SK-N-SH treated with all-trans-retinoic acid at 6 μM for 48 hours (cell line): ENCODE results near the gene RGMB.

Source experiments
- ATAC-seq: fragments of 200-7000 bp; cut with Tn5 transposase; 3 replicates; pipeline ENCODE4 v1.9.1; 2020; ENCODE audit warnings: mild to moderate bottlenecking, moderate library complexity
- CSDC2 ChIP-seq: fragments of 250-450 bp; sonication (Bioruptor Pico); IDR thresholded peaks from 2 replicates; pipeline ENCODE4 v1.5.0; 2020; ENCODE audit warnings: mild to moderate bottlenecking, moderate library complexity
- ESRRG ChIP-seq: fragments of 250-450 bp; sonication (Bioruptor Pico); IDR thresholded peaks from 2 replicates; pipeline ENCODE4 v1.6.1; 2021; ENCODE audit warnings: mild to moderate bottlenecking
- GLIS3 ChIP-seq: fragments of 250-450 bp; sonication (Bioruptor Pico); IDR thresholded peaks from 2 replicates; pipeline ENCODE4 v1.5.0; 2020; ENCODE audit warnings: mild to moderate bottlenecking, moderate library complexity
- ISL1 ChIP-seq: fragments of 250-450 bp; sonication (Bioruptor Pico); IDR thresholded peaks from 2 replicates; pipeline ENCODE4 v2.1.2; 2022; ENCODE audit warnings: mild to moderate bottlenecking, moderate library complexity
- OSR1 ChIP-seq: fragments of 250-450 bp; sonication (Bioruptor Pico); IDR thresholded peaks from 2 replicates; pipeline ENCODE4 v1.8.0; 2022; ENCODE audit warnings: moderate library complexity, mild to moderate bottlenecking, inconsistent platforms
- PPARA ChIP-seq: fragments of 250-450 bp; sonication (Bioruptor Pico); IDR thresholded peaks from 2 replicates; pipeline ENCODE4 v1.5.0; 2020; ENCODE audit warnings: mild to moderate bottlenecking, borderline replicate concordance
- RARB ChIP-seq: fragments of 250-450 bp; sonication (Bioruptor Pico); IDR thresholded peaks from 2 replicates; pipeline ENCODE4 v1.8.0; 2021; ENCODE audit warnings: mild to moderate bottlenecking, moderate library complexity
- SNAI2 ChIP-seq: fragments of 250-450 bp; sonication (Bioruptor Pico); IDR thresholded peaks from 2 replicates; pipeline ENCODE4 v1.5.0; 2020; ENCODE audit warnings: mild to moderate bottlenecking, moderate library complexity
- TCF4 ChIP-seq: fragments of 250-450 bp; sonication (Bioruptor Pico); IDR thresholded peaks from 2 replicates; pipeline ENCODE4 v1.8.0; 2021; ENCODE audit warnings: mild to moderate bottlenecking, moderate library complexity, borderline replicate concordance
- TOX ChIP-seq: fragments of 250-450 bp; sonication (Bioruptor Pico); IDR thresholded peaks from 2 replicates; pipeline ENCODE4 v1.8.0; 2021; ENCODE audit warnings: mild to moderate bottlenecking, moderate library complexity, borderline replicate concordance
- ZC3H10 ChIP-seq: fragments of 250-450 bp; sonication (Bioruptor Pico); IDR thresholded peaks from 2 replicates; pipeline ENCODE4 v1.5.1; 2021; ENCODE audit warnings: mild to moderate bottlenecking, moderate library complexity
- ZFP3 ChIP-seq: fragments of 250-450 bp; sonication (Bioruptor Pico); IDR thresholded peaks from 2 replicates; pipeline ENCODE4 v1.5.0; 2020; ENCODE audit warnings: mild to moderate bottlenecking, moderate library complexity
- ZFP30 ChIP-seq: fragments of 450-650 bp; formaldehyde crosslinking; IDR thresholded peaks from 2 replicates; pipeline ENCODE4 v1.5.0; 2022; ENCODE audit warnings: mild to moderate bottlenecking, moderate library complexity
- ZNF565 ChIP-seq: fragments of 450-650 bp; formaldehyde crosslinking; conservative IDR thresholded peaks from 2 replicates; pipeline ENCODE4 v1.5.0; 2020; ENCODE audit warnings: low read depth, mild to moderate bottlenecking, moderate library complexity
- ZNF70 ChIP-seq: fragments of 450-650 bp; formaldehyde crosslinking; IDR thresholded peaks from 2 replicates; pipeline ENCODE4 v1.5.0; 2020; ENCODE audit warnings: mild to moderate bottlenecking, moderate library complexity
- ZNF8 ChIP-seq: fragments of 450-650 bp; formaldehyde crosslinking; IDR thresholded peaks from 2 replicates; pipeline ENCODE4 v1.5.0; 2020; ENCODE audit warnings: mild to moderate bottlenecking, moderate library complexity
- TF ChIP-seq, protein P1 (sequence below): fragments of 250-450 bp; sonication (Bioruptor Pico); IDR thresholded peaks from 2 replicates; pipeline ENCODE4 v1.5.1; 2021; ENCODE audit warnings: mild to moderate bottlenecking, moderate library complexity
- TF ChIP-seq, protein P2 (sequence below): fragments of 250-450 bp; sonication (Bioruptor Pico); IDR thresholded peaks from 2 replicates; pipeline ENCODE4 v1.8.0; 2021; ENCODE audit warnings: low read depth, mild to moderate bottlenecking, moderate library complexity, borderline replicate concordance
- TF ChIP-seq, protein P3 (sequence below): fragments of 250-450 bp; sonication (Bioruptor Pico); IDR thresholded peaks from 2 replicates; pipeline ENCODE4 v1.5.1; 2020; ENCODE audit warnings: low read depth, mild to moderate bottlenecking, moderate library complexity
- TF ChIP-seq, protein P4 (sequence below): fragments of 250-450 bp; sonication (Bioruptor Pico); IDR thresholded peaks from 2 replicates; pipeline ENCODE4 v1.8.0; 2020; ENCODE audit warnings: mild to moderate bottlenecking, moderate library complexity, borderline replicate concordance
- TF ChIP-seq, protein P5 (sequence below): fragments of 250-450 bp; sonication (Bioruptor Pico); IDR thresholded peaks from 2 replicates; pipeline ENCODE4 v1.5.0; 2020; ENCODE audit warnings: mild to moderate bottlenecking, moderate library complexity

Gene RGMB

DNA sequence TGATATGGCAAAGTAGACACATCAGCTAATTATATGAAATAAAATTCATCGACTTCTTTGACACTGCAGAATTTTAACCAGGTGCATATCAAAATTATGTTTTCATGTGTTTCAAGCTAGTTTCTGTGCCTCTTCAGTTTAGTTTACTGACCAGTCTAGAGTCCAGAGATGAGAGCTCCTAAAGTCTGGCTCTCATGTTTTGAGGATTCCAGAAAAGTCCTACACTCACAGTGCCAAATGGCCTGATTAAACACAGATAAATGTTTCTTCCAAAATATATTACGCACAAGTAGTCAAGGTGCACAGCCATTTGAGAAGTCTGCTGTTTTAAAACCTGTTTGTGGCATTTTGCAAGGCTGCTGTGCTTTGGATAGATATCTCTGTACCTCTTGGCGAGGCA is 15.6 kb downstream of the RGMB start:
- TF ChIP-seq, protein P1, sequence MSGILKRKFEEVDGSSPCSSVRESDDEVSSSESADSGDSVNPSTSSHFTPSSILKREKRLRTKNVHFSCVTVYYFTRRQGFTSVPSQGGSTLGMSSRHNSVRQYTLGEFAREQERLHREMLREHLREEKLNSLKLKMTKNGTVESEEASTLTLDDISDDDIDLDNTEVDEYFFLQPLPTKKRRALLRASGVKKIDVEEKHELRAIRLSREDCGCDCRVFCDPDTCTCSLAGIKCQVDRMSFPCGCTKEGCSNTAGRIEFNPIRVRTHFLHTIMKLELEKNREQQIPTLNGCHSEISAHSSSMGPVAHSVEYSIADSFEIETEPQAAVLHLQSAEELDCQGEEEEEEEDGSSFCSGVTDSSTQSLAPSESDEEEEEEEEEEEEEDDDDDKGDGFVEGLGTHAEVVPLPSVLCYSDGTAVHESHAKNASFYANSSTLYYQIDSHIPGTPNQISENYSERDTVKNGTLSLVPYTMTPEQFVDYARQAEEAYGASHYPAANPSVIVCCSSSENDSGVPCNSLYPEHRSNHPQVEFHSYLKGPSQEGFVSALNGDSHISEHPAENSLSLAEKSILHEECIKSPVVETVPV (CRISPR knock-in tag), result no peak
- TF ChIP-seq ZFP30 (no peak), ZNF565 (CRISPR knock-in tag) (no peak), PPARA (CRISPR knock-in tag) (no peak), TCF4 (no peak), ZC3H10 (CRISPR knock-in tag) (no peak), CSDC2 (CRISPR knock-in tag) (no peak), ISL1 (CRISPR knock-in tag) (no peak), ZNF70 (CRISPR knock-in tag) (no peak), ESRRG (CRISPR knock-in tag) (no peak), OSR1 (CRISPR knock-in tag) (no peak), GLIS3 (no peak), SNAI2 (CRISPR knock-in tag) (no peak), TOX (CRISPR knock-in tag) (no peak), ZFP3 (CRISPR knock-in tag) (no peak)
- TF ChIP-seq, protein P2, sequence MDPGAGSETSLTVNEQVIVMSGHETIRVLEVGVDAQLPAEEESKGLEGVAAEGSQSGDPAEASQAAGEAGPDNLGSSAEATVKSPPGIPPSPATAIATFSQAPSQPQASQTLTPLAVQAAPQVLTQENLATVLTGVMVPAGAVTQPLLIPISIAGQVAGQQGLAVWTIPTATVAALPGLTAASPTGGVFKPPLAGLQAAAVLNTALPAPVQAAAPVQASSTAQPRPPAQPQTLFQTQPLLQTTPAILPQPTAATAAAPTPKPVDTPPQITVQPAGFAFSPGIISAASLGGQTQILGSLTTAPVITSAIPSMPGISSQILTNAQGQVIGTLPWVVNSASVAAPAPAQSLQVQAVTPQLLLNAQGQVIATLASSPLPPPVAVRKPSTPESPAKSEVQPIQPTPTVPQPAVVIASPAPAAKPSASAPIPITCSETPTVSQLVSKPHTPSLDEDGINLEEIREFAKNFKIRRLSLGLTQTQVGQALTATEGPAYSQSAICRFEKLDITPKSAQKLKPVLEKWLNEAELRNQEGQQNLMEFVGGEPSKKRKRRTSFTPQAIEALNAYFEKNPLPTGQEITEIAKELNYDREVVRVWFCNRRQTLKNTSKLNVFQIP (CRISPR knock-in tag), result no peak
- TF ChIP-seq, protein P3, sequence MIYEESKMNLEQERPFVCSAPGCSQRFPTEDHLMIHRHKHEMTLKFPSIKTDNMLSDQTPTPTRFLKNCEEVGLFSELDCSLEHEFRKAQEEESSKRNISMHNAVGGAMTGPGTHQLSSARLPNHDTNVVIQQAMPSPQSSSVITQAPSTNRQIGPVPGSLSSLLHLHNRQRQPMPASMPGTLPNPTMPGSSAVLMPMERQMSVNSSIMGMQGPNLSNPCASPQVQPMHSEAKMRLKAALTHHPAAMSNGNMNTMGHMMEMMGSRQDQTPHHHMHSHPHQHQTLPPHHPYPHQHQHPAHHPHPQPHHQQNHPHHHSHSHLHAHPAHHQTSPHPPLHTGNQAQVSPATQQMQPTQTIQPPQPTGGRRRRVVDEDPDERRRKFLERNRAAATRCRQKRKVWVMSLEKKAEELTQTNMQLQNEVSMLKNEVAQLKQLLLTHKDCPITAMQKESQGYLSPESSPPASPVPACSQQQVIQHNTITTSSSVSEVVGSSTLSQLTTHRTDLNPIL (CRISPR knock-in tag), result no peak
- TF ChIP-seq, protein P4, sequence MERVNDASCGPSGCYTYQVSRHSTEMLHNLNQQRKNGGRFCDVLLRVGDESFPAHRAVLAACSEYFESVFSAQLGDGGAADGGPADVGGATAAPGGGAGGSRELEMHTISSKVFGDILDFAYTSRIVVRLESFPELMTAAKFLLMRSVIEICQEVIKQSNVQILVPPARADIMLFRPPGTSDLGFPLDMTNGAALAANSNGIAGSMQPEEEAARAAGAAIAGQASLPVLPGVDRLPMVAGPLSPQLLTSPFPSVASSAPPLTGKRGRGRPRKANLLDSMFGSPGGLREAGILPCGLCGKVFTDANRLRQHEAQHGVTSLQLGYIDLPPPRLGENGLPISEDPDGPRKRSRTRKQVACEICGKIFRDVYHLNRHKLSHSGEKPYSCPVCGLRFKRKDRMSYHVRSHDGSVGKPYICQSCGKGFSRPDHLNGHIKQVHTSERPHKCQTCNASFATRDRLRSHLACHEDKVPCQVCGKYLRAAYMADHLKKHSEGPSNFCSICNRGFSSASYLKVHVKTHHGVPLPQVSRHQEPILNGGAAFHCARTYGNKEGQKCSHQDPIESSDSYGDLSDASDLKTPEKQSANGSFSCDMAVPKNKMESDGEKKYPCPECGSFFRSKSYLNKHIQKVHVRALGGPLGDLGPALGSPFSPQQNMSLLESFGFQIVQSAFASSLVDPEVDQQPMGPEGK (CRISPR knock-in tag), result no peak
- TF ChIP-seq, protein P5, sequence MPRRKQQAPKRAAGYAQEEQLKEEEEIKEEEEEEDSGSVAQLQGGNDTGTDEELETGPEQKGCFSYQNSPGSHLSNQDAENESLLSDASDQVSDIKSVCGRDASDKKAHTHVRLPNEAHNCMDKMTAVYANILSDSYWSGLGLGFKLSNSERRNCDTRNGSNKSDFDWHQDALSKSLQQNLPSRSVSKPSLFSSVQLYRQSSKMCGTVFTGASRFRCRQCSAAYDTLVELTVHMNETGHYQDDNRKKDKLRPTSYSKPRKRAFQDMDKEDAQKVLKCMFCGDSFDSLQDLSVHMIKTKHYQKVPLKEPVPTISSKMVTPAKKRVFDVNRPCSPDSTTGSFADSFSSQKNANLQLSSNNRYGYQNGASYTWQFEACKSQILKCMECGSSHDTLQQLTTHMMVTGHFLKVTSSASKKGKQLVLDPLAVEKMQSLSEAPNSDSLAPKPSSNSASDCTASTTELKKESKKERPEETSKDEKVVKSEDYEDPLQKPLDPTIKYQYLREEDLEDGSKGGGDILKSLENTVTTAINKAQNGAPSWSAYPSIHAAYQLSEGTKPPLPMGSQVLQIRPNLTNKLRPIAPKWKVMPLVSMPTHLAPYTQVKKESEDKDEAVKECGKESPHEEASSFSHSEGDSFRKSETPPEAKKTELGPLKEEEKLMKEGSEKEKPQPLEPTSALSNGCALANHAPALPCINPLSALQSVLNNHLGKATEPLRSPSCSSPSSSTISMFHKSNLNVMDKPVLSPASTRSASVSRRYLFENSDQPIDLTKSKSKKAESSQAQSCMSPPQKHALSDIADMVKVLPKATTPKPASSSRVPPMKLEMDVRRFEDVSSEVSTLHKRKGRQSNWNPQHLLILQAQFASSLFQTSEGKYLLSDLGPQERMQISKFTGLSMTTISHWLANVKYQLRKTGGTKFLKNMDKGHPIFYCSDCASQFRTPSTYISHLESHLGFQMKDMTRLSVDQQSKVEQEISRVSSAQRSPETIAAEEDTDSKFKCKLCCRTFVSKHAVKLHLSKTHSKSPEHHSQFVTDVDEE, result no peak
- TF ChIP-seq, all 23 proteins: peak for 0
- no peak for ATAC-seq

DNA sequence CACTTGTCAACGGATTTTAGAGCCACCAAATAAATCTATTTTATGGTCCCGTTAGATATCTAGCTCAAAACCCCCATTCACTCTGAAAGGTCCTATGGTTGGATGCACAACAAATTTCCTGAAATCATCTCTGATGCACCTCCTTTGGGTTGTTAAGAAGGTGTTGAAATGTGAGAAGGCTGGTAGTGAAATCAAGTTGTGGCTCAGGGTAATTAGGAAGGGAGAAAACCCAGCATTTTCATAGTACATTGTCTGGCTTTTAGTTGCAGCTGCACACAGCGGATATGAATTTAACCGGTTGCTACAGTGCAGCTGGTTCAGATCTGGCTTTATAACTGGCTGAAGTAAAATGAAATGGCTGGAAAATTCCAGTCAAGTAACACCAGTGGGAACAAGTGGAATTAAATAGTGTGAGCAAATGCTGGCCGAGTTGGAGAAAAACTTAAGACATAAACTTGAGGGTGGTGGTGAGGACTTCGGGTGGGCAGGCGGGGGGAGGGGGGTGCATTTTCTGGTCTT is 17.6 kb downstream of the RGMB start:
- TF ChIP-seq OSR1 (CRISPR knock-in tag), result no peak
- no peak for TF ChIP-seq TCF4
- TF ChIP-seq, protein P4 (CRISPR knock-in tag), result no peak
- TF ChIP-seq CSDC2 (CRISPR knock-in tag), result no peak
- no peak for TF ChIP-seq ZC3H10 (CRISPR knock-in tag)
- no peak for TF ChIP-seq ZNF565 (CRISPR knock-in tag)
- TF ChIP-seq RARB (CRISPR knock-in tag), result no peak
- no peak for TF ChIP-seq ZFP3 (CRISPR knock-in tag)
- no peak for TF ChIP-seq ZNF70 (CRISPR knock-in tag)
- no peak for TF ChIP-seq PPARA (CRISPR knock-in tag)
- TF ChIP-seq ISL1 (CRISPR knock-in tag), result no peak
- no peak for TF ChIP-seq ZNF8 (CRISPR knock-in tag)
- TF ChIP-seq ESRRG (CRISPR knock-in tag), result no peak
- TF ChIP-seq, protein P2 (CRISPR knock-in tag), result no peak
- TF ChIP-seq, protein P3 (CRISPR knock-in tag), result no peak
- no peak for ATAC-seq
